NCI-H1092 (cell line): ENCODE measurements around the gene CABP4.
"Not testable (repeated sequence)": the region's sequence is repeated elsewhere in the genome, so short reads cannot be mapped to it uniquely, and the experiment has no call there.

Source experiments
- DNase-seq: peaks from one replicate; lab custom pipeline; 2025; lab: John Stamatoyannopoulos, UW

The CABP4 gene

DNA sequence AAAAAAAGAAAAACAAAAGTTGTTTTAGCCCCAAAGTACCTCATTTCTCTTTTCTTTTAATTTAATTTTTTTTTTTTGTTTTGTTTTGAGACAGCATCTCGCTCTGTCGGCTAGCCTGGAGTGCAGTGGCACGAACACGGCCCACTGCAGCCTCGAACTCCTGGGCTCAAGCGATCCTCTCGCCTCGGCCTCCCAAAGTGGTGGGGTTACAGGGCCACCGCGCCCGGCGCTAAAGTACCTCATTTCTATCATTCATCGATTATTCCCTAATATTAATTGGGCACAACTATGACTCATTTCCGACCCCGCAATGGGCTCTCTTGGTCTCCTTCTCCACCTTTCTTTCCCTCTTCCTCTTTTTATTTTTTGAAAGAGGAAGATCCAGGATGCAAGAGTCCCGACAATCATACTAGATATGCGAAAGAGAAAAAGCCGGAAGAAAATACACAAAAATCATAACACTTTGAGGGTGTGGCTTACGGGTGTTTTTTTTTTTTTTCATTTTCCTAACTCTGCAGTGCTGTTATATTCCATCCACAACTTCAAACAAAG is 27.2 kb downstream of the CABP4 start:
- DNase-seq, result no peak

DNA sequence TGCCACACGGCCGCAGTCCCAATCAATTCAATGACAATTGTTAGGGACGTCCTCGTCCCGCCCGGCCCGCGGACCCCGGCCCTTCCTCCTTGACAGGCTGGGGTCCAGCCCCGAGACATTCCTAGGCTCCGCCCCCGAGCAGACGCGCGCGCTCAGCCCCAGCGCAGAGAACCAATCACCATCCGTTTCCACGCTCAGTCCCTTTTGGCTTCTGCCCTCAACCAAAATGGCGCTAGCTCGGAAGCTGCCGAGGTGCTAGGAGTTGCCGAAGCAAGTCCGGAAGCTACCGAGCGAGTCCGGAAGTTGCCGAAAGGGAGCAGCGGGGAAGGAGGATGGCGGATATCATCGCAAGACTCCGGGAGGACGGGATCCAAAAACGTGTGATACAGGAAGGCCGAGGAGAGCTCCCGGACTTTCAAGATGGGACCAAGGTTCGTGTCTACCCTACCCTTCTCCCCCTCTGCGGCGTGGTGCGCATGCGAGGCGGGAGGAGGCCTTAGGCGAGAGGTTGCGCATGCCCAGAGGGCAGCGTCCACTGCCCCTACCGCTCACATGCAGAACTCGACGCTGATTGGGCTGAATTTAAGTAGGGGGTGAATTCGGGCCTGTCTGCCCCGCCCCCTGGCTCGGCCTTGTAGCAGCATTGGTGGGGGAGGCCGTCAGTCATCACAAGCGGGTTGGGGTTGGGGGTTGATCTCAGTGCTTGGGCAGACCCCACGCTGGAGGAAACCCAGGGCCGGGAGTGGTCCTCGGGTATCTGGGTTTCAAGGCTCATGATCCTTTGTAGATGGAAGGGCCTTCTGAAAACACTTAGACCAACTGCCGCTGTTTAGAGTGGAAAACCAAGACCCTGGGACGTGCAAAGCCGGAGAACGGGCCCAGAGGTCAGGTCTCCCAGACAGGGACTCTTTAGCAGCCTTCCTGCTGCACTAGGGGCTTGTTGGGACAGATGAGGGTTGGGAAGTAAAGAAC is 28.0 kb downstream of the CABP4 start, which contains the start of gene AIP:
TSS of gene AIP (plus strand) at position 200 of the 972 bp plus-strand sequence. CDS start at position 333, 133 bp downstream.
- DNase-seq, result peak; percentile 99

DNA sequence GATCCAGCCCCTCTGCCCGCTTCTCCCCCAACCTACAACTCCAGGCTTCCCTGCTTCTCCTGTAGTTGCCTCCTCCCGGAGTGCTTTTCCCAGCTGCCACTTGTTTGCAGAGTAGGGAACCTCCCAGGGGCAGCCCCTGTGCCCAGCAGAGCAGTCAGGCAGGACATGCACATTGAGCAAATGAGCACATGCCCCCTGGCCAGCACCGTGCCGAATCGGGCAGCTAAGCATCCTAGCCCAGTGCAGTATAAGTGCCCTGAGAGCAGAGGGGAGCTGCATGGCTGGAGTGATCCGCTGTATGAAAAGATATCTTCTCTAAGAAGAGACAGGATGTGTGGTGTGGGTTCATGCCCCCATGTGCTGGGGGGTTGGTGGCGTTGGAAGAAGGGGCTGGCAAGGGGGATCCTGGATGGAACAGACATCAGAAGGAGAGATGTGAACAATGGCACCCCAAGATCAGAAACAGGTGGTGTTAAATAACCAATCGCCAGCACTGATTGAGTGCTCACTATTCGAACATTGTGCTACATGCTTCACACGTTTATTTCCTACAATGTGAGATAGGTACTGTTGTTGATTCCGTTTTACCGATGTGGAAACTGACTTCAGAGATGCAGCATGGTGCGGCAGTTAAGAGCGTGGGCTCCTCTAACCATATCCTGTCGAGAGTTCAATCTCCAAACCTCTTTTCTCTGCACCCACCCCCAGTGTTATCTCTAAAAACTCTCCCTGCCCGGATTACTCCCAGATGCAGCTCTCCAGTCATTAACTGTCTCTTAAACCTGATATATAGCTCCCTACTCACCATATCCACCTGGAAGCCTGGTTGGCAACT is 28.9 kb downstream of the CABP4 start:
- DNase-seq, result no peak

DNA sequence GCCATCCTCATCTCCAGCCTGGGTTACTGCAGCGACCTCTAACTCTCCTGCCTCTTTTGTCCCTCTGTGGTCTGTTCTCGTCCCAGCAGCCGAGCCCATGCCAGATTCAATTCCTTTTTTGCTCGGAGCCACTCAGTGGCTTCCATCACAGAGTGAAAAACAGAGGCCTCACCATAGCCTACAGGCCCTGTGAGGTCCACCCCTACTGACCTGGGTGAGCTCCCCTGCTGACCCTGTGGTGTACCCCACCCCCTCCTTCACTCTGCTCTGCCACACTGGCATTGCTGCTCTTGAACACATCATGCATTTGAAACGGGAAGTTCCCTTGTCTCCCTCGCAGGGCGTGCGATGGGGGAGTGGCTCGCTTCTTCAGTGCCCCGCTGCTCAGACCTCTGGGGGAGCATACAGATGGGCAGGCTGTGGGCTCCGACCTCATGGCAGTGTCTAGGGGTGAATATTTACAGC is 29.7 kb downstream of the CABP4 start:
- no peak for DNase-seq

DNA sequence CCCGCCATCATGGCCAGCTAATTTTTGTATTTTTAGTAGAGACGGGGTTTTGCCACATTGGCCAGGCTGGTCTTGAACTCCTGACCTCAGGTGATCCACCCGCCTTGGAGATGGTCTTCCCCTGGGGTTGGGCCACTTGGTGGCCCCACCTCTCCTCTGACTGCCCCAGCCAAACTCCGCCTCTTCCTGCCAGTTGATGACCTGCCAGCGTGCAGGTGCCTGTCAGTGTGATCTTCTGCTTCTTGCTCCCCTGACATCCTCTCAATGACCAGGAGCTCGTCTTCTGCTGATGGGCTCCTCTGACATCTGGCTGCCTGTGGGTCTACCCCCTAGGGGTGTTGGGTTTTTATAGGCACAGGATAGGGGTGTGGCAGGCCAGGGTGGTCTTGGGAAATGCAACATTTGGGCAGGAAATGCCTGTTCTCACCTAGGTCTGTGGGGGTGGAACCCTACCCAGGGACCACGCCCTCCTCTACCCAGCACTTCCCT is 30.8 kb downstream of the CABP4 start:
- not testable (repeated sequence) for DNase-seq

DNA sequence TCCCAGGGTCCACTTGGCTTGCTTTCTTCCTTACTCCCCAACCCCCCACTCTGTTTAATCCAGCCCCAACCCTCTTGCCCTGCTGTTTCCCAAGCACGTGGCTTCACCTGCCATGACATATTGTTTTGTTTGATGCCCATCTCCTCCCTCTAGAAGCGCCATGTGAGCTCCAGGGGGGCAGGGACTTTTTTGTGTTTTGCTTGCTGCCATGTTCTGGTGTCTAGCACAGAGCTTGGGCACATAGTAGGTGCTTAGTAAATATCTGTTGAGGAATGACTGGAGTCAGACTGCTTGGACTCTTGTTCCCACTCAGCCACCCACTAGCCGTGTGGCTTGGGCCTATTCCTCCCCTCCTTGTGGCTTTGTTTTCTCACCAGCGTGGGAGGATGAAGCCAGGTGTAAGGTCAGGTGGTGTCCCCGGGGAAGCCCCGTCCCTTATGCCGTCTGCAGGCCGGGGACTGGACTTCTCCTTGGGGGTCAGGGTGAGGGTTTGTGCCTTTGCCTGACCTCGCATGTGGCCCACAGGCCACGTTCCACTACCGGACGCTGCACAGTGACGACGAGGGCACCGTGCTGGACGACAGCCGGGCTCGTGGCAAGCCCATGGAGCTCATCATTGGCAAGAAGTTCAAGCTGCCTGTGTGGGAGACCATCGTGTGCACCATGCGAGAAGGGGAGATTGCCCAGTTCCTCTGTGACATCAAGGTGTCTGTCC is 31.5 kb downstream of the CABP4 start:
- DNase-seq, result no peak

DNA sequence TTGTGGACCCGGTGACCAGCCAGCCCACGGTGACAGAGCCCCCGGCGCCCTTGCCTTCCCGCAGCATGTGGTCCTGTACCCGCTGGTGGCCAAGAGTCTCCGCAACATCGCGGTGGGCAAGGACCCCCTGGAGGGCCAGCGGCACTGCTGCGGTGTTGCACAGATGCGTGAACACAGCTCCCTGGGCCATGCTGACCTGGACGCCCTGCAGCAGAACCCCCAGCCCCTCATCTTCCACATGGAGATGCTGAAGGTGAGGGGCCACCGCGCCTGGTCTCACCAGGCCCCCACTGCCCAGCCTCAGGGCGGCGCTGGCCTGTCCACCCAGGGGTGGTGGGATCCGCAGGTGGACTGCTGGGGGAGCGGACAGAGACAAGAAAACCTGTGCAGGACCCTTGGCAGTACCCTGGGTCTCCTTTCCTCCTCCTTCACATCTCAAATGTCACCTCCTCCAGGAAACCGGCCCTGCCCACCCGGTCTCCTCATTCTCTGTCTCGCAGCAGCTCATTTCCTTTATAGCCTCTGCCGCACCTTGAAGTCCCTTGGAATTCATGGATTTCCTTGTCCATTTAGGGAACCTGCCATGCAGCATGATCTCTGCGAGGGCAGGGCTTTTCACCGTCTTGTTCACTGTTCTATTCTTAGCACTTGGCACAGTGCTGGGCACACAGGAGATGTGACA is 34.2 kb downstream of the CABP4 start:
- no peak for DNase-seq

DNA sequence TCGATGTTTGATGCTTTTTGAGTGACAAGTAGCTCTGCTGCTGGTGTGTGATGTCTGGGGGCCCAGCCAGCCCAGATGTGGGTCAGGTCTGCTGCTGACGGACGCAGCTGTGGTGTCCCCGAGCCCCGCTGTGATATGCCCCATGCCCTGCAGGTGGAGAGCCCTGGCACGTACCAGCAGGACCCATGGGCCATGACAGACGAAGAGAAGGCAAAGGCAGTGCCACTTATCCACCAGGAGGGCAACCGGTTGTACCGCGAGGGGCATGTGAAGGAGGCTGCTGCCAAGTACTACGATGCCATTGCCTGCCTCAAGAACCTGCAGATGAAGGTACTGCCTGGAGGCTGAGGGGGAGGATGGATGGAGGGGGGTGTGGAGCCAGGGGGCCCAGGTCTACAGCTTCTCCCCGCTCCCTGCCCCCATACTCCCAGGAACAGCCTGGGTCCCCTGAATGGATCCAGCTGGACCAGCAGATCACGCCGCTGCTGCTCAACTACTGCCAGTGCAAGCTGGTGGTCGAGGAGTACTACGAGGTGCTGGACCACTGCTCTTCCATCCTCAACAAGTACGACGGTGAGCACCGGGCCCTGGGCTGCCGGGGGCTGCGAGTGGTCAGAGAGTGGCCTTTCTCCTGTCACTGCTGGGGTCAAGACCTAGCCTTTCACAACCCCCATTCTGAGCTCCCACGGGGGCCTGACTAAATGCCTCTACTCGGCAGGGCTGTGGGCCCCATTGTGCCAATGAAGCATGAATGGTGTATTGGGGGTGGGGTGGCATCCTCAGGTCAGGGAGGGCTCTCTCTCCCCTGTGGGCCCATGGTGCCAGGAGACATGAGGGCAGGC is 35.0 kb downstream of the CABP4 start:
- no peak for DNase-seq

DNA sequence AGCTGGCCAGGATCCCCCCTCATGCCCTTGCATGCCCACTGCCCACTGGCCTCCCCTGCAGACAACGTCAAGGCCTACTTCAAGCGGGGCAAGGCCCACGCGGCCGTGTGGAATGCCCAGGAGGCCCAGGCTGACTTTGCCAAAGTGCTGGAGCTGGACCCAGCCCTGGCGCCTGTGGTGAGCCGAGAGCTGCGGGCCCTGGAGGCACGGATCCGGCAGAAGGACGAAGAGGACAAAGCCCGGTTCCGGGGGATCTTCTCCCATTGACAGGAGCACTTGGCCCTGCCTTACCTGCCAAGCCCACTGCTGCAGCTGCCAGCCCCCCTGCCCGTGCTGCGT is 35.5 kb downstream of the CABP4 start:
- DNase-seq, result no peak

DNA sequence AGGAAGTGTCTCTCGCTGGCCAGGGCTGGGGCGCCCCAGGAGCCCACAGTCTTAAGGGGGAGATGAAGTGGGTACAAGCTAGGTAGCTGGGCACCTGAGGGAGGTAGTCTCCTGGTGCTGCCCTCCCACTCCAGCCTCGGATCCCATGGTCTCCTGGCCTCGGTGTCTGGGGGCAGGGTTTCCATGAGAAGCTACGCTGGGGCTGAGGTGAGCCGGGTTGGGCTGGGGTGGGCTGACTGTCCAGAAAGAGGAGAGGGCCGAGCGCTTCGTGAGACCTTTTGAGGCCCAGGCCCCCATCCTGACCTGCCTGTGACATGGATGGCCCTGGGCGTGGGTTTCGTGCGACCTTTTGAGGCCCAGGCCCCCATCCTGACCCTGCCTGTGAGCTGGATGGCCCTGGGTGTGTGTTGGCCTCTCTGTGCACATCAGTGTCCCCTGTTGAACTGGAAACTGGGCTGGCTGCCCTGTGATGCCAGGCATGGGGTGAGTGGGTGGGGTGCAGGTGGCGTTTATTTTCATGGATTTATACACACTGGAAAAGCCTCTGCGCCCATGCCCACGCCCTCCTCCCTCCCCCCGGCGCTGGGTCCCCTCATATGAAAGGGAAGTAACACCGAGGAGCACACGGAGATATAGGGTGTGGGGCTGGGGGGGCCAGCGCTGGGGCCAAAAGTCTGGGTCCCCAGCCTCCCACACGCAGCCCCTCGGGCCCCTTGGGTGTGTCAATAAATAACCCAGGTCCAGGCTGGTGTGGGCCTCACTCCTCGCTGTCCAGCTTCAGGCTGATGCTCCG is 36.3 kb downstream of the CABP4 start:
- DNase-seq, result no peak

DNA sequence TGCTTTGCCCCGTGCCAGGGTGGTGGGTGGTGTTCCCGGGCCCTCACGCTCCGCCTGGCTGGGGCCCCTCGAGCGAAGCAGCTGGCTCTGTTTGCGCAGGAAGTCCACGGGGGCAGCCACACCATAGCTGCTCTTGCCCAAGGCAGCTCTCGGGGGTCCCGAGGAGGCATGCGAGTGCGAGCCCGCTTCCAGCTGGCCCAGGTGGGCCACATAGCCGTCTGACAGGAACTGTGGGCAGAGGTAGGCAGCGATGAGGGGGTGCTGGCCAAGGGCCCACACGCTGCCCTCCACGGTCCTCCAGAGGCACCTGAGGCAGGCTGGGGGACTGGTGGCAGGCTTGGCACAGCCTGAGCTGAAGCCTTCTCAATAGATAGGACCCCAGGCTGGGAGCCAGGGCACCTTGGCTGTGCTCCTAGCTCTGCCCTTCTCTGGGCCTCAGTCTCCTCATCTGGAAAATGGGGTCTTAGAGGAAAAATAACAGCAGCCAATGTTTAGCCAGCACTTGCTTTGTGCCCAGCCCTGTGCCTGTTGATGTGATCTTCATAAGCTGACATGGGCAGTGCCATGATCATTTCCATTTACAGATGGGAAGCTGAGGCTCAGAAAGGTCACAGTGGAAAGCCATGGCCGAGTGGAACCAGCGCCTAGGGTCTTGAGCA is 37.0 kb downstream of the CABP4 start:
- no peak for DNase-seq

DNA sequence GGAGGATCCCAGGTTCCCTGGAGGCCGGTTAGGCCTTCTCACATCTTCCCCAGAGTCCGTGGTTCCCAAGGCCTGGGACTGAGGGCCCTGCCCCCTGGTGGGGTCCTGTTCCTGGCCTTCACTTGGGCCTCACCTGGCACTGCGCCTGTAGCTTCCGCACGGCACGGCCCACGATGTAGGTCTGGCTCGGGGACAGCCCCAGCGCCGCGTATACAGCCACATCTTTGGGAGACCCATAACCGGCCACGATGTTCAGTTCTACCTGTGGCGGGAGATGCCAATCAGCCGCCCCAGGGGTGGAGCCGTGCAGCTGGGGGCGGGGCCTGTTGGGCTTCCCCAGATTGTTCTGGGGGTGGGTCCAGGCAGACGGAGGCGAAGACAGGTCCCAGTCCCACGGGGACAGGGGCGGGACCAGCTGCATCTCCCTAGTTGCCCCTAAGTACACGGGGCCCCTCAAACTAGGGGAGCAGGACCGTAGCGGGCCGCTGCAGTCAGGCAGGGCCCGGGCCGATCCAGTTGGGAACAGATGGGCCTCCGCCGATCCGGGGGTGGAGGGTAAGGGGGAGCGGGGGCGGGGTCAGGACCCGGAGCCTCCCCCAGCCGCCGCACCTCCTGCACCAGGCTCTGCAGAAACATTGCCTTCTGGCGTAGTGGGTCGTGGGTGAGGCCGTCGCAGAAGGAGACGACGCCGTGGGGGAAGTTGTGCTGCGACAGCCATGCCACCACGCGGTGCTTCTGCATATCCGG is 37.8 kb downstream of the CABP4 start:
- no peak for DNase-seq

DNA sequence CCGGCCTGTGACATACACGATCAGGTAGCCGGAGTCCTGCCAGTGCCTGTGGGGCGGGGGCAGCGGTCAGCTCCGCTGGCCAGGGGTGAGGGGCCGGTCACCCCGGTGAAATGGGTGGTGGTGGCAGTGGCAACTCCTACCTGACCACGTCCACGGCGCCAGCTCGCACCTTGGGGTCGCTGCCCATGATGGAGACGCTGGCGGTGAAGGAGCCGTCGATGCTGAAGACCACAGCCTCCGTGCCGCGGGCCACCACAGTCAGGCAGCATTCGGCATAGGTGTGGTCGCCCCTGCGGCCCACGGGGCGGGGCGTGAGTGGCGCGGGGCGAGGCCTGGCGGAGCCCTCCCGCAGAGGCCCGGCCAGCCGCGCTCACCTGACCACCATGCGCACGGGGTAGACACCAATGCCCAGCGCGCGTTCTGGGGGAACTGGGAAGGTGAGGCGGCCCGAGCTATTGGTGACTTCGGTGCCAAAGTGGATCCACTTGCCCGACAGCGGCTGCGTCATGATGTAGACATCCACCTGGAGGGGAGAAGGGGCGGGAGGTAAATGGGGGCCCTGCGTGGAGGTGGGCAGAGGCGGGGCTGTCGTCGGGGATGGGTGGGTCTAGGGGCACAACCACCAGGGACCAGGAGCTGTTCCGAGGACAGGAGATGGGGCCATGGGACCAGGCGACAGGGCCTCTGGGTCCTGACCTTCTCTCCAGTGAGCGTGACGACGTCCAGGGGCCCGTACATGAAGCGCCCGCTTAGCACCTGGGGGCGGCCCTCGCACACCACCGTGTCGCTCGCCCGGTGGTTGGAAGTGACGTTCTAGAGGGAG is 38.6 kb downstream of the CABP4 start:
- no peak for DNase-seq

DNA sequence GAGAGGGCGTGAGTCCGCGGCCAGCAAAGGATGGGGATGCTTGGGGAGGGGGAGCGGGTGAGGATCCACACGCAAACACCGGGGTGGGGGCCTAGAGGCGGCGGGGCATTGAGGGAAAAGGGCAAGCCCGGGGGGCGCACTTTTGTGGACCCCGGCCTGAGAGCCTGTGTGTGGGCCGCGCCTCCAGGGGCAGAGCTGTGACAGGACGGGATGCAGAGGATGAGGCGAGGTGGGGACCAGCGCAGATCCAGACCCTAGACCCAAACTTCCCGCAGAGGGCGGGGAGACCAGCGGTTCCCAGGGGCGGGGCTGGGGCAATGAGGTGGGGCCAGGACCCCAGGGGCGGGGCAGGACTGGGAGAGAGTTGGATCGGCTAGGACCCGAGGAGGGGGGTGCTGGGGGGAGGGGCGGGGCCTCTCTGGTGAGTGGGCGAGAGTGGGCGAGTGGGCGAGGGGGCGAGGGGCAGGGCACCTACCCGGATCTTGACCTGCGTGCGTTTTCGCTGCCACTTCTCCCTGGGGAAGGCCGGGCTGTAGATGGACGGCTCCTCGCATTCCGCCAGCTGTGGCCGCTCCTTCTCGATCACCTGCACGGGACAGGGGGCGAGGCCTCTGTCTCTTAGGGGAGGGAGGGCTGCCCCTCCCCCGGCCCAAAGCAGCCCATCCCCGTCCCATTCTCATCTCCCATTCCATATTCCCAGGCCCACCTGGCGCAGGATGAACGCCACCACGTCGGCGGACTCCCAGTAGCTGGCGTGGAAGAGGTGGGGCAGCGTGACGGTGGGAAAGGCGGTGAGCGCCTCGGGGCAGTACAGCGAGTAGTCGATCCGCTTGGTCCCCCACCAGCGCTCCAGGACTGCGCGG is 39.4 kb downstream of the CABP4 start:
- DNase-seq, result no peak

DNA sequence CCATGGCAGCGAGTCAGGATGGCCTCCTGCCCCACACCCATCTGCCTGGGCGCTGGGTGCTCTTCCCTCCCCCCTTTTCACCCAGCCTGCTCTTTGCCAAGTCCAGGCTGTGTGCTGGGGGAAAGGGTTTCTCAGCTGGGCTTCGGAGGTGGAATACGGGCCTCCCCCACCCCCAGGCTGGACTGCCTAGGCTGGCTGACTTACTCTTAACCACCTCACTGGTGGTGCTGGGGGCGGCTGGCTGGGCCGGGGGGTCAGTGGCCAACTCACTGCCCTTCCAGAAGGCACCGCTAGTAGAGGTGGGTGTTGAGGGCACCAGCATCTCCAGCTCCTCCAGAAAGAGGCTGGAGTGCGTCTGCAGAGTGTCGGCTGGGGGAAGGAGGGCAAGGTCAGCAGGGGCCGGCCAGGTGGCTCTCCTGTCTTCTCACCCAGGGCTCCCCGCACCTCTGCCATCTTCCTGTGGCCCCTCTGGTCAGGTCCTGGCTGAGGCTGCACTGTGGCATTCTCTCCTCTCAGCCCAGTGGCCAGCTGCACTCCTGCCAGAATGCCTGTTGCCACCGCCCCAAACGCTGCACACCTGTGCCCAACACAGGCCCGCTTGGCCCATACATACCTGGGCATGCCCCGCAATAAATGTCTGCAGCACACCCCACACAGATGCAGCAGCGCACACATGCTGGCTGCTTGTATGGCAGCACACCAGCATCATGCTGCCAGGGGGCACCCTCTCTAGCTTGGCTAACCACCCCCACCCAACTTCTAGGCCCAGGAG is 40.3 kb downstream of the CABP4 start:
- DNase-seq, result no peak
